SH-SY5Y (cell line): ENCODE results near the gene XIRP2.

Experiments
- GATA2 ChIP-seq: IDR thresholded peaks from 2 replicates; pipeline ENCODE4 v1.6.1; 2011; ENCODE audit warnings: mild to moderate bottlenecking, low read depth, low read length
- GATA3 ChIP-seq: IDR thresholded peaks from 2 replicates; pipeline ENCODE4 v1.6.1; 2011; ENCODE audit warnings: low read depth, mild to moderate bottlenecking, low read length, moderate library complexity

Gene XIRP2

GRCh38 chr2:167133614-167134013 is 245.3 kb downstream of the XIRP2 start:
- TF ChIP-seq GATA3: no peak
- TF ChIP-seq GATA2: no peak

- no peak for TF ChIP-seq GATA3
- TF ChIP-seq GATA2: no peak
Measured at GRCh38 chr2:167134381-167135072, 246.2 kb downstream of the XIRP2 start.

- TF ChIP-seq GATA2 (no peak), GATA3 (no peak)
Measured at GRCh38 chr2:167135706-167136105, 247.4 kb downstream of the XIRP2 start.

- TF ChIP-seq GATA2: no peak
- no peak for TF ChIP-seq GATA3
Measured at GRCh38 chr2:167136879-167137596, 248.8 kb downstream of the XIRP2 start.

GRCh38 chr2:167140330-167140729 is 252.1 kb downstream of the XIRP2 start:
- TF ChIP-seq GATA2 (no peak), GATA3 (no peak)

- TF ChIP-seq GATA3 (no peak), GATA2 (no peak)
Measured at GRCh38 chr2:167140767-167141166, 252.5 kb downstream of the XIRP2 start.

- TF ChIP-seq GATA3 (no peak), GATA2 (no peak)
Measured at GRCh38 chr2:167142554-167142953, 254.3 kb downstream of the XIRP2 start.

- TF ChIP-seq GATA3 (no peak), GATA2 (no peak)
Measured at GRCh38 chr2:167144179-167144898, 256.1 kb downstream of the XIRP2 start.

GRCh38 chr2:167147271-167147941 is 259.1 kb downstream of the XIRP2 start:
- no peak for TF ChIP-seq GATA3
- TF ChIP-seq GATA2: no peak

- TF ChIP-seq GATA2 (no peak), GATA3 (no peak)
Measured at GRCh38 chr2:167151894-167152293, 263.6 kb downstream of the XIRP2 start.

GRCh38 chr2:167157523-167157922 is 269.2 kb downstream of the XIRP2 start:
- TF ChIP-seq GATA2 (no peak), GATA3 (no peak)

GRCh38 chr2:167177196-167177595 is 288.9 kb downstream of the XIRP2 start:
- TF ChIP-seq GATA3 (no peak), GATA2 (no peak)

GRCh38 chr2:167181134-167181533 is 292.9 kb downstream of the XIRP2 start:
- TF ChIP-seq GATA3: no peak
- no peak for TF ChIP-seq GATA2

- TF ChIP-seq GATA2 (no peak), GATA3 (no peak)
Measured at GRCh38 chr2:167181688-167182087, 293.4 kb downstream of the XIRP2 start.
